Measurements from ENCODE around the gene SCMH1. TPM values are rescaled to one million over a fixed set of nuclear protein-coding genes. Genes with fewer than 3 reads are reported as not detected.
"Not testable (repeated sequence)": the region's sequence is repeated elsewhere in the genome, so short reads cannot be mapped to it uniquely, and the experiment has no call there.

SCMH1 gene
- total RNA-seq, 1 donor from 2014 or later = 13.0 TPM

GRCh38 chr1:41192456-41193178, 49.5 kb downstream of the SCMH1 start:
- Histone ChIP-seq H3K36me3 (ENCODE audit: control insufficient read depth in 3 of 3, insufficient read depth in 3 of 3, low read length in 3 of 3) (no peaks in the 10 kb centered on the region), H3K27me3 (ENCODE audit: control insufficient read depth in 3 of 3, insufficient read depth in 3 of 3, low read length in 3 of 3) (no peaks in the 10 kb centered on the region), H3K9ac (ENCODE audit: low read depth in 1 of 3, low read length in 3 of 3) (no peak overlapping the region), H3K4me1 (ENCODE audit: control insufficient read depth in 3 of 3, insufficient read depth in 3 of 3, low read length in 3 of 3) (no peaks in the 10 kb centered on the region), H3K4me3 (ENCODE audit: low read length in 3 of 3) (no peak overlapping the region), H3K9me3 (ENCODE audit: control insufficient read depth in 3 of 3, low read length in 3 of 3) (no peaks in the 10 kb centered on the region), H3K27ac (ENCODE audit: low read depth, low read length) (no peak overlapping the region)

- no peaks in the 10 kb centered on the region for H3K9me3 ChIP-seq (ENCODE audit: control insufficient read depth in 3 of 3, low read length in 3 of 3)
- H3K4me1 ChIP-seq (ENCODE audit: control insufficient read depth in 3 of 3, insufficient read depth in 3 of 3, low read length in 3 of 3) = no peaks in the 10 kb centered on the region
- no peak overlapping the region for H3K4me3 ChIP-seq (ENCODE audit: low read length in 3 of 3)
- no peak overlapping the region for H3K9ac ChIP-seq (ENCODE audit: low read depth in 1 of 3, low read length in 3 of 3)
- no peak overlapping the region for H3K27ac ChIP-seq (ENCODE audit: low read depth, low read length)
- H3K36me3 ChIP-seq (ENCODE audit: control insufficient read depth in 3 of 3, insufficient read depth in 3 of 3, low read length in 3 of 3) = no peaks in the 10 kb centered on the region
- H3K27me3 ChIP-seq (ENCODE audit: control insufficient read depth in 3 of 3, insufficient read depth in 3 of 3, low read length in 3 of 3) = no peaks in the 10 kb centered on the region
Observed at GRCh38 chr1:41184446-41184845, 57.7 kb downstream of the SCMH1 start.

- H3K27me3 ChIP-seq (ENCODE audit: control insufficient read depth in 3 of 3, insufficient read depth in 3 of 3, low read length in 3 of 3); H3K27ac ChIP-seq (ENCODE audit: low read depth, low read length); H3K36me3 ChIP-seq (ENCODE audit: control insufficient read depth in 3 of 3, insufficient read depth in 3 of 3, low read length in 3 of 3): not testable (repeated sequence)
Observed at GRCh38 chr1:41178230-41178629, 63.9 kb downstream of the SCMH1 start.

GRCh38 chr1:41175546-41175945, 66.6 kb downstream of the SCMH1 start:
- Histone ChIP-seq H3K9ac (ENCODE audit: low read depth in 1 of 3, low read length in 3 of 3) (no peak overlapping the region), H3K27me3 (ENCODE audit: control insufficient read depth in 3 of 3, insufficient read depth in 3 of 3, low read length in 3 of 3) (no peaks in the 10 kb centered on the region), H3K4me3 (ENCODE audit: low read length in 3 of 3) (no peak overlapping the region), H3K9me3 (ENCODE audit: control insufficient read depth in 3 of 3, low read length in 3 of 3) (no peaks in the 10 kb centered on the region), H3K36me3 (ENCODE audit: control insufficient read depth in 3 of 3, insufficient read depth in 3 of 3, low read length in 3 of 3) (no peaks in the 10 kb centered on the region), H3K4me1 (ENCODE audit: control insufficient read depth in 3 of 3, insufficient read depth in 3 of 3, low read length in 3 of 3) (no peaks in the 10 kb centered on the region), H3K27ac (ENCODE audit: low read depth, low read length) (no peak overlapping the region)

More at GRCh38 chr1:41178230-41178629, 63.9 kb downstream of the SCMH1 start:
- H3K4me1 ChIP-seq (ENCODE audit: control insufficient read depth in 3 of 3, insufficient read depth in 3 of 3, low read length in 3 of 3); H3K9ac ChIP-seq (ENCODE audit: low read depth in 1 of 3, low read length in 3 of 3); H3K4me3 ChIP-seq (ENCODE audit: low read length in 3 of 3); H3K9me3 ChIP-seq (ENCODE audit: control insufficient read depth in 3 of 3, low read length in 3 of 3): not testable (repeated sequence)

GRCh38 chr1:41174170-41174569, 67.9 kb downstream of the SCMH1 start:
- Histone ChIP-seq H3K27ac (ENCODE audit: low read depth, low read length) (no peak overlapping the region), H3K4me1 (ENCODE audit: control insufficient read depth in 3 of 3, insufficient read depth in 3 of 3, low read length in 3 of 3) (no peaks in the 10 kb centered on the region), H3K36me3 (ENCODE audit: control insufficient read depth in 3 of 3, insufficient read depth in 3 of 3, low read length in 3 of 3) (no peaks in the 10 kb centered on the region), H3K9me3 (ENCODE audit: control insufficient read depth in 3 of 3, low read length in 3 of 3) (no peaks in the 10 kb centered on the region), H3K9ac (ENCODE audit: low read depth in 1 of 3, low read length in 3 of 3) (no peak overlapping the region), H3K27me3 (ENCODE audit: control insufficient read depth in 3 of 3, insufficient read depth in 3 of 3, low read length in 3 of 3) (no peaks in the 10 kb centered on the region), H3K4me3 (ENCODE audit: low read length in 3 of 3) (no peak overlapping the region)

- H3K4me1 ChIP-seq (ENCODE audit: control insufficient read depth in 3 of 3, insufficient read depth in 3 of 3, low read length in 3 of 3) = no peaks in the 10 kb centered on the region
- H3K27ac ChIP-seq (ENCODE audit: low read depth, low read length) = no peak overlapping the region
- H3K9me3 ChIP-seq (ENCODE audit: control insufficient read depth in 3 of 3, low read length in 3 of 3) = no peaks in the 10 kb centered on the region
- H3K36me3 ChIP-seq (ENCODE audit: control insufficient read depth in 3 of 3, insufficient read depth in 3 of 3, low read length in 3 of 3) = no peaks in the 10 kb centered on the region
- no peaks in the 10 kb centered on the region for H3K27me3 ChIP-seq (ENCODE audit: control insufficient read depth in 3 of 3, insufficient read depth in 3 of 3, low read length in 3 of 3)
- H3K9ac ChIP-seq (ENCODE audit: low read depth in 1 of 3, low read length in 3 of 3) = no peak overlapping the region
- no peak overlapping the region for H3K4me3 ChIP-seq (ENCODE audit: low read length in 3 of 3)
Observed at GRCh38 chr1:41173651-41174050, 68.5 kb downstream of the SCMH1 start.

GRCh38 chr1:41171266-41171874, 70.7 kb downstream of the SCMH1 start:
- Histone ChIP-seq H3K36me3 (ENCODE audit: control insufficient read depth in 3 of 3, insufficient read depth in 3 of 3, low read length in 3 of 3) (no peaks in the 10 kb centered on the region), H3K4me1 (ENCODE audit: control insufficient read depth in 3 of 3, insufficient read depth in 3 of 3, low read length in 3 of 3) (no peaks in the 10 kb centered on the region), H3K4me3 (ENCODE audit: low read length in 3 of 3) (no peak overlapping the region), H3K9ac (ENCODE audit: low read depth in 1 of 3, low read length in 3 of 3) (no peak overlapping the region), H3K27ac (ENCODE audit: low read depth, low read length) (no peak overlapping the region), H3K27me3 (ENCODE audit: control insufficient read depth in 3 of 3, insufficient read depth in 3 of 3, low read length in 3 of 3) (no peaks in the 10 kb centered on the region), H3K9me3 (ENCODE audit: control insufficient read depth in 3 of 3, low read length in 3 of 3) (no peaks in the 10 kb centered on the region)

- no peaks in the 10 kb centered on the region for H3K27me3 ChIP-seq (ENCODE audit: control insufficient read depth in 3 of 3, insufficient read depth in 3 of 3, low read length in 3 of 3)
- no peak overlapping the region for H3K27ac ChIP-seq (ENCODE audit: low read depth, low read length)
- H3K4me3 ChIP-seq (ENCODE audit: low read length in 3 of 3) = no peak overlapping the region
Observed at GRCh38 chr1:41169799-41170180, 72.3 kb downstream of the SCMH1 start.

GRCh38 chr1:41169066-41169798, 72.9 kb downstream of the SCMH1 start:
- Histone ChIP-seq H3K4me3 (ENCODE audit: low read length in 3 of 3) (no peak overlapping the region), H3K36me3 (ENCODE audit: control insufficient read depth in 3 of 3, insufficient read depth in 3 of 3, low read length in 3 of 3) (no peaks in the 10 kb centered on the region), H3K9ac (ENCODE audit: low read depth in 1 of 3, low read length in 3 of 3) (no peak overlapping the region), H3K4me1 (ENCODE audit: control insufficient read depth in 3 of 3, insufficient read depth in 3 of 3, low read length in 3 of 3) (no peaks in the 10 kb centered on the region), H3K9me3 (ENCODE audit: control insufficient read depth in 3 of 3, low read length in 3 of 3) (no peaks in the 10 kb centered on the region), H3K27ac (ENCODE audit: low read depth, low read length) (no peak overlapping the region), H3K27me3 (ENCODE audit: control insufficient read depth in 3 of 3, insufficient read depth in 3 of 3, low read length in 3 of 3) (no peaks in the 10 kb centered on the region)

More at GRCh38 chr1:41169799-41170180, 72.3 kb downstream of the SCMH1 start:
- Histone ChIP-seq H3K9me3 (ENCODE audit: control insufficient read depth in 3 of 3, low read length in 3 of 3) (no peaks in the 10 kb centered on the region), H3K4me1 (ENCODE audit: control insufficient read depth in 3 of 3, insufficient read depth in 3 of 3, low read length in 3 of 3) (no peaks in the 10 kb centered on the region), H3K9ac (ENCODE audit: low read depth in 1 of 3, low read length in 3 of 3) (no peak overlapping the region), H3K36me3 (ENCODE audit: control insufficient read depth in 3 of 3, insufficient read depth in 3 of 3, low read length in 3 of 3) (no peaks in the 10 kb centered on the region)

GRCh38 chr1:41167667-41168066, 74.4 kb downstream of the SCMH1 start:
- no peaks in the 10 kb centered on the region for H3K27me3 ChIP-seq (ENCODE audit: control insufficient read depth in 3 of 3, insufficient read depth in 3 of 3, low read length in 3 of 3)
- H3K9me3 ChIP-seq (ENCODE audit: control insufficient read depth in 3 of 3, low read length in 3 of 3) = no peaks in the 10 kb centered on the region
- H3K27ac ChIP-seq (ENCODE audit: low read depth, low read length) = no peak overlapping the region
- no peaks in the 10 kb centered on the region for H3K4me1 ChIP-seq (ENCODE audit: control insufficient read depth in 3 of 3, insufficient read depth in 3 of 3, low read length in 3 of 3)
- peaks cover 0 to 1% (median 0%) of the 10 kb centered on the region in 3 donors for H3K36me3 ChIP-seq (ENCODE audit: control insufficient read depth in 3 of 3, insufficient read depth in 3 of 3, low read length in 3 of 3)
- H3K9ac ChIP-seq (ENCODE audit: low read depth in 1 of 3, low read length in 3 of 3) = no peak overlapping the region
- no peak overlapping the region for H3K4me3 ChIP-seq (ENCODE audit: low read length in 3 of 3)

Data from skeletal muscle tissue (tissue), 4 donors.